SJCRH30 (cell line): ENCODE measurements around the gene MACF1. TPM values are rescaled to one million over a fixed set of nuclear protein-coding genes. Genes with fewer than 3 reads are reported as not detected.
A peak's percentile ranks its signal among the peaks of the same experiment; 100 is the strongest.

ENCODE experiments used
- DNase-seq, 2 experiments: peaks; one replicate each; pipeline ENCODE4 v3.0.0-alpha.2; 2015 to 2020
- H3K27ac ChIP-seq: fragments of 250-450 bp; sonication (Bioruptor Pico); 2 replicates; pipeline ENCODE4 v1.5.1; 2020; ENCODE audit warnings: mild to moderate bottlenecking, moderate library complexity
- H3K27me3 ChIP-seq: fragments of 250-450 bp; sonication (Bioruptor Pico); 2 replicates; pipeline ENCODE4 v1.5.1; 2020; ENCODE audit warnings: mild to moderate bottlenecking, moderate library complexity
- H3K36me3 ChIP-seq: fragments of 250-450 bp; sonication (Bioruptor Pico); 2 replicates; pipeline ENCODE4 v1.5.1; 2020; ENCODE audit warnings: mild to moderate bottlenecking, moderate library complexity
- H3K4me1 ChIP-seq: fragments of 250-450 bp; sonication (Bioruptor Pico); 2 replicates; pipeline ENCODE4 v1.5.1; 2020; ENCODE audit warnings: mild to moderate bottlenecking, moderate library complexity
- H3K4me3 ChIP-seq: fragments of 250-450 bp; sonication (Bioruptor Pico); 2 replicates; pipeline ENCODE4 v1.5.1; 2020; ENCODE audit warnings: mild to moderate bottlenecking, moderate library complexity
- H3K9me3 ChIP-seq: fragments of 250-450 bp; sonication (Bioruptor Pico); replicated peaks from 2 replicates; pipeline ENCODE4 v1.5.1; 2020; ENCODE audit warnings: mild to moderate bottlenecking, moderate library complexity
- total RNA-seq: library from RNA; depleted of rRNA; stranded (reverse); fragments of >200 nt; shearing (Covaris generic); gene quantifications from 2 replicates; pipeline ENCODE4 v1.2.3, GENCODE V29; 2014

The MACF1 gene
- total RNA-seq, 1 experiment from 2014 or later, result 172 TPM

DNA sequence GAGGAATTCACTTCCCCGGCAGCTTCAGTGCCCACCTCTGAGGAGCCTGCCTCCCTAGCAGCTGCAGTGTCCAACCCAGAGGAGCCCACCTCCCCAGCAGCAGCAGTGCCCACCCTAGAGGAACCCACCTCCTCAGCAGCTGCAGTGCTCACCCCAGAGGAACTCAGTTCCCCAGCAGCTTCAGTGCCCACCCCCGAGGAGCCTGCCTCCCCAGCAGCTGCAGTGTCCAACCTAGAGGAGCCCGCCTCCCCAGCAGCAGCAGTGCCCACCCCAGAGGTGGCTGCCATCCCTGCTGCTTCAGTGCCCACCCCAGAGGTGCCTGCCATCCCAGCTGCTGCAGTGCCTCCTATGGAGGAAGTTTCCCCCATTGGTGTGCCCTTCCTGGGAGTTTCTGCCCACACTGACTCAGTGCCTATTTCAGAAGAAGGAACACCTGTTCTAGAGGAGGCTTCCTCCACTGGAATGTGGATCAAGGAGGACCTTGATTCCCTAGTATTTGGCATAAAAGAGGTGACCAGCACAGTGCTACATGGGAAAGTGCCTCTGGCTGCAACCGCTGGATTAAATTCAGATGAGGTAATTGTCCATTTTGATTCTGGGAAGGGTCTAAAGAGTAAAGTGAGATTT, 209.5 kb downstream of the MACF1 start:
- Histone ChIP-seq H3K27ac (peak overlapping the region; percentile 21), H3K4me1 (peaks cover 58% of the 10 kb centered on the region), H3K36me3 (peaks cover 29% of the 10 kb centered on the region), H3K4me3 (no peak overlapping the region), H3K27me3 (no peaks in the 10 kb centered on the region), H3K9me3 (no peaks in the 10 kb centered on the region)
- DNase-seq, result peak; percentile 35 to 56

DNA sequence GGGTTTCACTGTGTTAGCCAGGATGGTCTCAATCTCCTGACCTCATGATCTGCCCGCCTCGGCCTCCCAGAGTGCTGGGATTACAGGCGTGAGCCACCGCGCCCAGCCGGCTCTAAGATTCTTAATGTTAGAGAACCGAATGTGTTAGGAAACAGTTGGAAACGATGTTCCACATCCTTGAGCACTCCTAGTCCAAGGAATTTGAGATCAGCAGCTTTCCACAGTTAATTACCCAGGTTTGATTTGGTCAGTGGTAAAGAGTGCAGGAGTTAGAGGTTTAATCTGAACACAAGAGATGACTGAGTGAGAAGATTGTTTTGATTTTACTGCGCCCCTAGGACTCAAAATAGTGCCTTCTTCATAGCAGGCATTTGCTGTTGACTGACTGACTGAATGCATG, 211.1 kb downstream of the MACF1 start:
- DNase-seq, result no peak
- Histone ChIP-seq H3K36me3 (peaks cover 40% of the 10 kb centered on the region), H3K27me3 (no peaks in the 10 kb centered on the region), H3K9me3 (no peaks in the 10 kb centered on the region), H3K4me3 (no peak overlapping the region), H3K4me1 (peaks cover 50% of the 10 kb centered on the region), H3K27ac (no peak overlapping the region)

DNA sequence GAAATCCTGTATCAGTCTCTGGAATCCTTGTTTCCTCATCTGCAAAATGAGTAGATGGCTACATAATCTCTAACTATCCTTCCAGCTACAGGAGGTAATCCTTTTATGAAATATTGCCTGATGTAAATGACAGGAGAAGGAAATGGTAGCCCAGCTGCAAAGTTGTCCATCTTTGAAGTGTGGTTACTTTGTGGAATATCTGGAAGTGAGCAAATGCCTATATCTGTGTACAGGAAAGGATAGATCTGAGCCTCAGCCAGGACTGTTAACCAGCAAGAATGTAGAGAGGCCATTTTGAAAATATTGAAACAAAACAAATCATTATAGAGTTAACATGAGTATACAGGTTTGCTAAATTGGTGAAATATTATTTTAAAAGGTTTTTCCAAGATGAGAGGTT, 212.1 kb downstream of the MACF1 start:
- no peak overlapping the region for H3K4me3 ChIP-seq
- no peaks in the 10 kb centered on the region for H3K27me3 ChIP-seq
- H3K4me1 ChIP-seq, result peaks cover 39% of the 10 kb centered on the region
- H3K36me3 ChIP-seq, result peaks cover 44% of the 10 kb centered on the region
- no peak for DNase-seq
- no peak overlapping the region for H3K27ac ChIP-seq
- H3K9me3 ChIP-seq, result no peaks in the 10 kb centered on the region

DNA sequence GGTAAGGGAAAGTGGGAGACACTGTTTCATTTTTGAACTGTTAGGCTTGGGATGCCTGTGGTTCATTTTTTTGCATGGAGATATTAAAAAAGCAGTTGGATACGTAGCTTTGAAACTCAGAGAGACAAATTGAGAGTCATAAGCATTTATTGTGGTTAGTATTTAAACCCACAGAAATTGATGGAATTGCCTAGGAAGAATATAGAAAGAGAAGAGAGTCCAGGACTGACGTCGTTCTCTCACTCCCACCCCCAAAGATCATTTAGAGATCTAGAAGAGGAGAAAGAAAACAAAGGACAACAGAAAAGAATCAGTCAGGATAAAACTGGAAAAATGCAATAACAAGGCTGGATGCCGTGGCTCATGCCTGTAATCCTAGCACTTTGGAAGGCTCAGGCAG, 213.7 kb downstream of the MACF1 start:
- Histone ChIP-seq H3K4me3 (no peak overlapping the region), H3K36me3 (peaks cover 56% of the 10 kb centered on the region), H3K4me1 (peaks cover 27% of the 10 kb centered on the region), H3K9me3 (no peaks in the 10 kb centered on the region), H3K27me3 (no peaks in the 10 kb centered on the region), H3K27ac (no peak overlapping the region)
- DNase-seq, result no peak

DNA sequence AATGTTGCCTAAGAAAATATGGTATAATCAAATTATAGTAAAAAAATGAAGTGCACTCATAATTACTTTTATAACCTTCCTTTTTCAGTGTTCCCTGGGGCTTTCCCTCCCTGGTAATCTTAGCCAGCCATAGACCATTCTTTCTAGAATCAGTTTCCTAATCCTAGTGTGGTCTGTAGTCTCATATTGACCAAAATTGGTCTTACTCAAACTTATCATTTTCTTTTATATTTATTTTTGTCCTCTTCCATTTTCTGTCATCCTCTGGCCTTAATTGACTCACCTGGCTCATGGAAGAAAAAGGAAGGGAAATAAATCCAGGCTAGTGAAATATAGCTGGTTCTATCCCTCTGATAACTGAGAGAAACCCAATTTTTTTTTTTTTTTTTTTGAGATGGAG, 216.0 kb downstream of the MACF1 start:
- Histone ChIP-seq H3K27ac (no peak overlapping the region), H3K9me3 (no peaks in the 10 kb centered on the region), H3K27me3 (no peaks in the 10 kb centered on the region), H3K36me3 (peaks cover 67% of the 10 kb centered on the region), H3K4me3 (no peak overlapping the region), H3K4me1 (peaks cover 14% of the 10 kb centered on the region)
- no peak for DNase-seq

DNA sequence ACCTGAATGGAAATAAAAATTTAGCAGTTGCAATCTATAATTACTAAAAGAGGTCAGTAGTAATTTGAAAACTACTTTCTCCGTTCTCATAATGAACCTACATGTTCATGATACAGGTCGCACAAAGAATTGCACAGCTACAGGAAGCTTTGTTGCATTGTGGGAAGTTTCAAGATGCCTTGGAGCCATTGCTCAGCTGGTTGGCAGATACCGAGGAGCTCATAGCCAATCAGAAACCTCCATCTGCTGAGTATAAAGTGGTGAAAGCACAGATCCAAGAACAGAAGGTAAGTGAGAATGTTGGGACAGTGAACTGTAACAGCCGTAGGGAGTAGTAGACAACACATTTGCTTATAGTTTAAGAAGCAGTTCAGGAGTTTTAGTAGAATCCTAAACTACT, 218.1 kb downstream of the MACF1 start:
- peaks cover 72% of the 10 kb centered on the region for H3K36me3 ChIP-seq
- no peaks in the 10 kb centered on the region for H3K9me3 ChIP-seq
- H3K27ac ChIP-seq, result no peak overlapping the region
- peak in 1 of 2 experiments; percentile 33 for DNase-seq
- no peaks in the 10 kb centered on the region for H3K27me3 ChIP-seq
- no peaks in the 10 kb centered on the region for H3K4me1 ChIP-seq
- H3K4me3 ChIP-seq, result no peak overlapping the region

DNA sequence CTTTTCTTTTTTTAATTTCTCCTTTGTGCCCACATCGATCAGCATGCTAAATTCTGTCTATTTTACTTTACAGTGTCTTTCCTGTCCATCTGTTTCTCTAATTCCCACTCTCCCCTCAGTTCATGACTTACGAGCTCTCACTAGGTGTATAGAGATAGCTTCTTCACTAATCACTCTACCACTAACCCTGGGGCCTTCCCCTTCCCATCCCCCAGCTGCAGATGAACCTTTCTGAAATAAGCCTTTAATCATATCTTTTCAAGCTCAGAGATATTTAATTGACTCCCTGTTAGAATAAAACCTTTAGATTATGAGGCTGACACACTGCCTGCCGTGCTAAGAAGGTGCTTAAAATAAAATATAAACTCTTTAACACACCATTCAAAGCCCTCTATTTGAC, 220.7 kb downstream of the MACF1 start:
- Histone ChIP-seq H3K36me3 (peaks cover 83% of the 10 kb centered on the region), H3K4me1 (no peaks in the 10 kb centered on the region)

DNA sequence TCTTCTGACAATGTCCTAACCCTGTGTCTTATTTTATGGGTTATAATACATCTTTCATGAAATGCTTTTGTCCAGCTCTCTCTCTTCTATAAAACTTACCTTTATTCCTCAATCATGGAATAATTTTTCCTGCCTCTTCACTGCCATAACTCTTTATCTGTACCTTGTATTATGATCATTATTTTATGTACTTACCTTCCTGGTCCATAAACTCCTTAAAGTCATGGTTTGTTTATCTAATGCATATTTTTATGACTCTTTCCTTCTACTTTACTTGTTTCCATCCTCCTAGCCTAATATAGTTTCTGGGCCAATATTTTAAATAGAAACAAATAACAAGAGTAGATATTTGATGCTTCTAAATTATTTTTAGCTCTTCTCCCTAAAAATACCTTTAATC, 221.1 kb downstream of the MACF1 start:
- Histone ChIP-seq H3K27me3 (no peaks in the 10 kb centered on the region), H3K4me3 (no peak overlapping the region), H3K9me3 (no peaks in the 10 kb centered on the region), H3K36me3 (peaks cover 84% of the 10 kb centered on the region), H3K27ac (no peak overlapping the region), H3K4me1 (no peaks in the 10 kb centered on the region)
- DNase-seq, result no peak

More for the DNA sequence above, 220.7 kb downstream of the MACF1 start:
- Histone ChIP-seq H3K4me3 (no peak overlapping the region), H3K27me3 (no peaks in the 10 kb centered on the region), H3K9me3 (no peaks in the 10 kb centered on the region), H3K27ac (no peak overlapping the region)
- DNase-seq, result no peak

DNA sequence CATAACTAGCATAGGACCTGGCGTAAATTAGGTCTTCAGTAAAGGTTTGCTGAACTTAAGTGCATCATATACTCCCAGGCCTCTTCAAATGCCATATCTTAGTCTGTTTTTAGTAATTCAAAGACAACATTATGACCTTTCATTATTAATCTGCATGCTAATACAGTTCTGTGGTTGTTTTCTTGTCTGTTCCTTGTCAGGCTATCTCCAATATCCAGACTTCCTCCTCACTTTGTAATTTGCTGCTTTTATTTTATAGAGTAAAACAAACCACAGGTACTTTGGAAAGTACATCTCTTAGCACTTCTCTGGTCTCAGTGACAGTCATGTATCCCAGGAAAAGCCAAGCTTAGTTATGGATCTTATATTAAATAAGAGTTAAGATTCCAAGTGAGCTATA, 221.9 kb downstream of the MACF1 start:
- Histone ChIP-seq H3K36me3 (peaks cover 88% of the 10 kb centered on the region), H3K27me3 (no peaks in the 10 kb centered on the region), H3K4me1 (no peaks in the 10 kb centered on the region), H3K27ac (no peak overlapping the region), H3K9me3 (no peaks in the 10 kb centered on the region), H3K4me3 (no peak overlapping the region)
- no peak for DNase-seq

DNA sequence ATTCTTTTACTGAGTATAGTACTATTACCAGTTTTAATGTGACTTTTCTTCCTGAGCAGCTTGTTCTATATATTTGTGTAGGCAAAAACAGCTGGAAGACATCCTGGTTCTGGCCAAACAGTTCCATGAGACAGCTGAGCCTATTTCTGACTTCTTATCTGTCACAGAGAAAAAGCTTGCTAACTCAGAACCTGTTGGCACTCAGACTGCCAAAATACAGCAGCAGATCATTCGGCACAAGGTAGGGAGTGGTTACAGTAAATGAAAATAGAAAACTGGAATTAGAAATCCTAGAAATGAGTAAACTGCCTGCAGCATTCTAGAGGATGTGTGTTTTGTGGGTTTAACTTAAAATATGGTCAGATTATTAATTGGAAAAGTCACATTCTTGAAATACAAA, 222.9 kb downstream of the MACF1 start:
- no peaks in the 10 kb centered on the region for H3K4me1 ChIP-seq
- H3K9me3 ChIP-seq, result no peaks in the 10 kb centered on the region
- no peaks in the 10 kb centered on the region for H3K27me3 ChIP-seq
- no peak overlapping the region for H3K4me3 ChIP-seq
- peaks cover 91% of the 10 kb centered on the region for H3K36me3 ChIP-seq
- no peak for DNase-seq
- H3K27ac ChIP-seq, result no peak overlapping the region

DNA sequence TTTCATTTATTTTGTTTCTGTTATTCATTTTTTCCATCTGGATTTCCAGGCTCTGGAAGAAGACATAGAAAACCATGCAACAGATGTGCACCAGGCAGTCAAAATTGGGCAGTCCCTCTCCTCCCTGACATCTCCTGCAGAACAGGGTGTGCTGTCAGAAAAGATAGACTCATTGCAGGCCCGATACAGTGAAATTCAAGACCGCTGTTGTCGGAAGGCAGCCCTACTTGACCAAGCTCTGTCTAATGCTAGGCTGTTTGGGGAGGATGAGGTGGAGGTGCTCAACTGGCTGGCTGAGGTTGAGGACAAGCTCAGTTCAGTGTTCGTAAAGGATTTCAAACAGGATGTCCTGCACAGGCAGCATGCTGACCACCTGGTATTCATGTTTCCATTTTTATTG, 223.4 kb downstream of the MACF1 start:
- H3K27ac ChIP-seq, result no peak overlapping the region
- H3K4me3 ChIP-seq, result no peak overlapping the region
- H3K4me1 ChIP-seq, result no peaks in the 10 kb centered on the region
- no peaks in the 10 kb centered on the region for H3K9me3 ChIP-seq
- no peak for DNase-seq
- peaks cover 92% of the 10 kb centered on the region for H3K36me3 ChIP-seq
- H3K27me3 ChIP-seq, result no peaks in the 10 kb centered on the region

DNA sequence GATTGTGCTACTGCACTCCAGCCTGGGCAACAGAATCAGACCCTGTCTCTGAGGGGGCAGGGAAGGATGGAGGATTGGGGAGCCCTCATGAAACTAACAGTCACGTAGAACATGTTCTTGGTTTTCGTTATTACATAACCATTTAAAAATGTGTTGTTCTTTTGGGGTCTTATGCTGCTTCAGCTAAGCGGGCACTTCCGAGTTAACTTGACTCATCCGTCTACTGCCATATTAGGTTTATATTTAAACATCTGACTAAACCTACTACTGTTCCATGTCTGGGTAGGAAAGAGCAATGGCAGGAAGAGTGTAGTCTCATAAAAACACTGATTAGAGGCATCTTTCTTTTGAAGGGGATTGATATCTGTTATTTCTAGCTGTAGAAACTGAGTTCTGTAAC, 227.4 kb downstream of the MACF1 start:
- peaks cover 95% of the 10 kb centered on the region for H3K36me3 ChIP-seq
- H3K27me3 ChIP-seq, result no peaks in the 10 kb centered on the region
- no peaks in the 10 kb centered on the region for H3K9me3 ChIP-seq
- no peak overlapping the region for H3K27ac ChIP-seq
- no peaks in the 10 kb centered on the region for H3K4me1 ChIP-seq
- no peak for DNase-seq
- no peak overlapping the region for H3K4me3 ChIP-seq

DNA sequence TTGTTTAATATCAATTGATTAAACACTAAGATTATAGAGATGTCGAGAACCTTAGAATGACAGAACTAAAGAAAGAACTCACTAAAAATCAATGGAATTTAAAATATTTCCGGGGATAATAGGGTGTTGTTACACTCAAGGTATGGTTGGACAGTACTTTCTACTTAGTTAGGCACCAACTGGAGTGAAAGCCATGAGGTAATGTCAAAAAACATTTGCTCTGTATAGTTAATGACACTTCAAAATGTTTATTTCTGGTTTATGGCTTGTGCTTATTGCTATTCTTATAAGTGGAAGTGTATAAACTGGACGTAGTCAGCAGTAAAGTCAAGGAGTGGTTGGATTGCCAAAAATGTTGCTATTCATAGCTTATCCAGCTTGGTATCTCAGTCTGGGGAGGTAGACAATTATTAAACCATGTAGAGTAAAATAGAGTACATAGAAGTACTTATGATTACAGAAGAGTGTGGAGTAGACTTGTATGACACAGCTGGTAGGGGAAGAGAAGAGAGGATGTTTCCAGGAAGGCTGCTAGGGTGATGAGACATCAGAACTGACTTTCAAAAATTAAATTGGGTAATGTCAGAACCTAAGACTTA, 230.4 kb downstream of the MACF1 start:
- H3K9me3 ChIP-seq, result no peaks in the 10 kb centered on the region
- H3K36me3 ChIP-seq, result peaks cover 92% of the 10 kb centered on the region
- no peak overlapping the region for H3K4me3 ChIP-seq
- H3K27ac ChIP-seq, result no peak overlapping the region
- H3K4me1 ChIP-seq, result no peaks in the 10 kb centered on the region
- no peaks in the 10 kb centered on the region for H3K27me3 ChIP-seq
- no peak for DNase-seq

DNA sequence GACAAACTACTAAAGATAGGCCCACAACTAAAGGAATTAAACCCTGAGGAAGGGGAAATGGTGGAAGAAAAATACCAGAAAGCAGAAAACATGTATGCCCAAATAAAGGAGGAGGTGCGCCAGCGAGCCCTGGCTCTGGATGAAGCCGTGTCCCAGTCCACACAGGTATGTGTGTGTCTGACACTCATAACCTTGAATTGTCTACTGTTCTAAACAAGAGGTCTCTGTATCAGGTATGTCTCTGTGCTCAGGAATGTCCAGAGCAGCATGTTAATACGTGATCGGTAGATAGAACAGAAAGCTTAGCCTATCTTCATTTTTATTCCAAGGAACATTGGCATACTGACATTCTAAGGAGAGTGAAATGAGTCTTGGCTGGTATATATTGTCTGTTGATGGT, 231.1 kb downstream of the MACF1 start:
- Histone ChIP-seq H3K36me3 (peaks cover 90% of the 10 kb centered on the region), H3K27ac (no peak overlapping the region), H3K9me3 (no peaks in the 10 kb centered on the region), H3K27me3 (no peaks in the 10 kb centered on the region), H3K4me3 (no peak overlapping the region), H3K4me1 (no peaks in the 10 kb centered on the region)
- no peak for DNase-seq

DNA sequence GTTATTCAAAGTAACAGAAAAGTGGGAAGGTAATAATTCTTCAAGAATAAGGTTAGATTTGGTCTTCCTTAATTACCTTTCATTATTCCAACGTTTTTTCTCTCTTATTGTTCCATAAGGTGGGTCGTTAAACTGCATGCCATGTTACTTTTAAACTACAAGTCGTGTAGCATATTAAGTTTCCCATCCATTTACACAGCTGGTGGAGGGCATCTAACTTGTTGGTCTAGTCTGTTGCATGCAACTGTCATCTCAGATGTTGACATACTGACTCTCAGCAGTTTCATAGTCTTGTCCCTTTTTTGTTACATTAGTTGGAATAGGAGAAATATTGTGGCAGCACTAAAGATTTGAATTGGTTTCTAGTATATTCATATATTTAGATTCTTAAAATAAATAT, 232.3 kb downstream of the MACF1 start:
- Histone ChIP-seq H3K36me3 (peaks cover 92% of the 10 kb centered on the region), H3K4me3 (no peak overlapping the region)

DNA sequence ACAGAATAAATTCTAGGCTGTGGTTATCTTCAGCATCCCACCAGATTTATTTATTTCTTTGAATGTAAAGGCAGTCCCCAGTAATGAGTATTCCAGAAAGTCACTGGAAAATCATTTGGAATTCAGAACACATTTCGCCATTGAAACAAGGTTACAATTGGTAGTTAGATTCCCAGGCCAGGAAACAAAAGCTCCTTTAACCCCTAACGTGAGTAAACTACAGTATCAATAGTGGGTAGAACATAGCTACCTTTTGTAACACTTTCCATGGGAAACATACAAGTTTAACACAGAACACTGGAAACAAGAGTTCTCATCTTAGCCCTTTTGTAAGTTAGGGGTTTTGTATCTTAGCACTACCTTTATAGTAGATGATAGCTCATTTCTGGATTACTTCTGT, 233.5 kb downstream of the MACF1 start:
- H3K9me3 ChIP-seq, result no peaks in the 10 kb centered on the region
- no peak overlapping the region for H3K4me3 ChIP-seq
- no peak overlapping the region for H3K27ac ChIP-seq
- H3K4me1 ChIP-seq, result no peaks in the 10 kb centered on the region
- peaks cover 92% of the 10 kb centered on the region for H3K36me3 ChIP-seq
- no peak for DNase-seq
- H3K27me3 ChIP-seq, result no peaks in the 10 kb centered on the region

More for the DNA sequence above, 232.3 kb downstream of the MACF1 start:
- Histone ChIP-seq H3K9me3 (no peaks in the 10 kb centered on the region), H3K27me3 (no peaks in the 10 kb centered on the region), H3K4me1 (no peaks in the 10 kb centered on the region), H3K27ac (no peak overlapping the region)
- no peak for DNase-seq
